Left ventricle myocardium inferior (tissue), 1 donor: Measurements from ENCODE around the gene PTCH1. TPM values are rescaled to one million over a fixed set of nuclear protein-coding genes. Genes with fewer than 3 reads are reported as not detected.

Source experiments
- DNase-seq: peaks from one replicate; pipeline ENCODE4 v3.0.0-alpha.2; 2020
- H3K27ac ChIP-seq: fragments of 200-600 bp; replicated peaks from 2 replicates; pipeline ENCODE4 v1.8.0; 2021
- H3K27me3 ChIP-seq: fragments of 200-600 bp; 2 replicates; pipeline ENCODE4 v1.8.0; 2021; ENCODE audit warnings: low read depth
- H3K36me3 ChIP-seq: fragments of 200-600 bp; 2 replicates; pipeline ENCODE4 v1.8.0; 2021
- H3K4me1 ChIP-seq: fragments of 200-600 bp; 2 replicates; pipeline ENCODE4 v1.8.0; 2021
- H3K4me3 ChIP-seq: fragments of 200-600 bp; 2 replicates; pipeline ENCODE4 v1.8.0; 2021; ENCODE audit warnings: mild to moderate bottlenecking, moderate library complexity
- H3K9me3 ChIP-seq: fragments of 200-600 bp; replicated peaks from 2 replicates; pipeline ENCODE4 v1.8.0; 2021
- CTCF ChIP-seq: fragments of 200-600 bp; IDR thresholded peaks from 2 replicates; pipeline ENCODE4 v1.8.0; 2021; ENCODE audit warnings: antibody characterized with exemption, mild to moderate bottlenecking, borderline replicate concordance
- intact Hi-C: fragments of 100-400 bp; cut with micrococcal nuclease; formaldehyde crosslinking; loops from one replicate; pipeline ENCODE4 v1.11.0; 2022
- total RNA-seq: library from RNA; stranded (reverse); fragmentation: NEBNext Ultra II Directional; extraction: Animal tissue kit (Norgen Biotek cat#: 25700); gene quantifications from one replicate; pipeline ENCODE4 v1.2.1, GENCODE V29; 2021
- donor health status: DM: no; HTN: yes; CAD: no; lungs with severe emphysema.

The PTCH1 gene
- total RNA-seq, 1 donor from 2014 or later, result 6.6 TPM

- intact Hi-C loops, result no loop called here
- Histone ChIP-seq H3K9me3 (no peaks in the 10 kb centered on the region), H3K27me3 (no peaks in the 10 kb centered on the region), H3K27ac (peak overlapping the region; percentile 99), H3K36me3 (no peaks in the 10 kb centered on the region), H3K4me1 (peaks cover 68% of the 10 kb centered on the region), H3K4me3 (peak overlapping the region; percentile 96)
- peak; percentile 84 for DNase-seq
- TF ChIP-seq CTCF, result no peak
Observed at GRCh38 chr9:95508968-95509850, 7.6 kb downstream of the PTCH1 start.

DNA sequence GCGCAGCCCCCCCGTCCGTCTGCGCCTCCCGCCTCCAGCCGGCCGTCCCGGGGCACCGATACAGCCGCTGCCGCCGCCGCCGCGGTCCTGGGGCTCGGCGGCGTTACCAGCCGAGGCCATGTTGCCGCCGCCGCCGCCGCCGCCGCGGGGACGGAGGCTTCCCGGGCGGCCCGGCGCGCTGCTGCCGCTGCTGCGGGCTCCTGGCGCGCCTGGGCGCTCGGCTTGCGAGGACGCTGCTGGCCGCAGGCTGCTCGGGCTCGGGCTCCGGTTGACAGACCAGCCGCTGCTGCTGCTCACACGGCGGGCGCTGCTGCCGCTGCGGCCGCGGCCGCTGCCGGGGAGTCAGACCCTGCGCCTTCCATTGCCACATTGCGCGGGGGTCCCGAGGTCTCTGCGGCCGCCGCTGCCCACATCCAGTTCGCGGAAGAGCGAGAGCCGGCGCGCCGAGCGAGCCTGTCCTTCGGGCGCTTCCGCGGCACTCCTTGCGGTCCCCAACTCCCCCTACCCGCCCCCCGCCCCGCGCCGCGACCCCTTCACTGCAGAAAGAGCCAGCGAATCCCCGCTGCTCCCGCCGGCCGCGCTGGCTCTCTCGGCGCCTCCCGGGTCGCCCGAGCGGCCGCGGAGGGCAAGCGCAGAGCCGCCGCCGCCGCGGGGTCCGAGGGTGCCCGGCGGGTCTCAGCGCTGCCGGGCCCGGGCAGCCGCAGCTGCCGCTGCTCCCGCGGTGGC, 8.4 kb downstream of the PTCH1 start:
- no peaks in the 10 kb centered on the region for H3K9me3 ChIP-seq
- no peaks in the 10 kb centered on the region for H3K27me3 ChIP-seq
- peak overlapping the region; percentile 96 for H3K4me3 ChIP-seq
- TF ChIP-seq CTCF, result no peak
- peak overlapping the region; percentile 99 for H3K27ac ChIP-seq
- intact Hi-C loops, result no loop called here
- H3K4me1 ChIP-seq, result peaks cover 72% of the 10 kb centered on the region
- DNase-seq, result no peak
- H3K36me3 ChIP-seq, result no peaks in the 10 kb centered on the region

DNA sequence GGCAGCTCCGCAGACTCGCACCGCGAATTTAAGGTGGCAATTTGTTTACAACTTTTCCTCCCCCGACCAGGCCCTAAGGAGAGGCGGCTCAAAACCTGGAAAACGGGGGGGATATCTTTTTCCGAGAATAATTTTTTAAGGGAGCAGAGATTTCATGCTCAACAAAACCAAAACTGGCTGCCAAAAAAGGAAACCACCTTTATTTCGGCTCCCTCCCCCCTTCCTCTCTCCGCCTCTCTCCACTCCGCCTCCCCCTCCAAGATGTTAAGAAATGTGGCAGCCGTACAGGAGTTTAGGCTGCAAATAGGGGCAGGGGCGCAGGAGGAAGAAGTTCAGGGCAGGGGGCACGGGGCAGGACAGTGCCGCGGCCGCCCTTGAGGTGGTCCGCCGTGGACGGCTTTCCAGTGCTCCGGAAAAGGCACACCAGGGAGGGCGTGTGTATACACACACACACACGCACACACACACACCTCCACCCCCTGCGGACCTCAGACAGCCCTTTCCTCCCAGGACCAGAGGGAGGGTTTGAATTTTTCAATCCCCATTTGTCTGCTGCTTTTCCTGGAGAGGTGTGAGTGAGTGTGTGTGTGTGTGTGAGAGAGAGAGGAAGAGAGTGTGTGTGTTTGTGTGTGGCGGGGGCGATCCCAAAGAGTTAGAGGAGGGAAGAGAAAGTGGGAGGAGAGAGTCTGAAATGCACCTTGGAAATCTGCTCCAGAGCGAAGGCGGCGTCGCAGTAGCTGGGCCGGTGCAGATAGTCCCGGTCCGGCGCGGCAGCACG, 9.1 kb downstream of the PTCH1 start:
- H3K27ac ChIP-seq, result peak overlapping the region; percentile 99
- peaks cover 75% of the 10 kb centered on the region for H3K4me1 ChIP-seq
- H3K27me3 ChIP-seq, result no peaks in the 10 kb centered on the region
- H3K36me3 ChIP-seq, result no peaks in the 10 kb centered on the region
- no peaks in the 10 kb centered on the region for H3K9me3 ChIP-seq
- intact Hi-C loops, result no loop called here
- peak overlapping the region; percentile 96 for H3K4me3 ChIP-seq
- no peak for TF ChIP-seq CTCF
- DNase-seq, result peak; percentile 52

DNA sequence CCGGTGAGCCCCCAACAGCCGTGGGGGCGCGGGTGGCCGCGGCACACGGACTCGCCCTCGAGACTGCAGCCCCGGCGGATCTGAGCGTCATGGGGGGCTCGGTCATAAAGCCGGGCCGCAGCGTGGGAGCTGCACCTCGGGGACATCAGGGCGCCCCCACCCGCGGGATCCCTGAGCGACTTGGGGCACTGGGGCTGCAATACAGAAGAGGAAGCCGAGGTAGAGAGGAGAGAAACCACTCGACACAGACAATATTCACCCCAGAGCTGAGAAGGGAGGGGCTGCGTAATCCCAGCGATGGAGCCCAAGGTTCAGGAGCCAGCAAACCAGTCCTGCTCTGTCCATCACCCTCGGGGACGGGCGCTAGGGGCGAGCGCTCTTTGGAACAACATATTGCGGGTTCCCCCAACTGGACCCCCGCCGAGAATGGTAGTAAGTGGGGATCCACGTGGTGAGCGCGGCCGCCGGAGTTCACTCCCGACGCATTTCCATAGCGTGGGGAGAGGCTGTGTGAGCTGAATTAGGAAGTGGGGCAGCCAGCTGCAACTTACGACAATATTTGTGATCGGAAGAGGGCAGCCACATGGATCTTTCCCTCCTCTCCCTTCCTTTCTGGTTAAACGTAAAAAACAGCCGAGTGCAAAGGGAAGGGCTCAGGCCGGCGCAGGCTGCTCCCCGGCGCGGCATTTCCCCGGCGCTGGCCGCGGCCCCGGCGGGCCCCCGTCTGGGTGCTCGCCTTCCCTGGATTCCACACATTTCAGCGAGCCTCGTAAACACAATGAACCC, 9.9 kb downstream of the PTCH1 start:
- intact Hi-C loops, result no loop called here
- no peak for TF ChIP-seq CTCF
- DNase-seq, result peak; percentile 42
- Histone ChIP-seq H3K27ac (peak overlapping the region; percentile 99), H3K9me3 (no peaks in the 10 kb centered on the region), H3K27me3 (no peaks in the 10 kb centered on the region), H3K36me3 (no peaks in the 10 kb centered on the region), H3K4me1 (peaks cover 75% of the 10 kb centered on the region), H3K4me3 (peak overlapping the region; percentile 96)

DNA sequence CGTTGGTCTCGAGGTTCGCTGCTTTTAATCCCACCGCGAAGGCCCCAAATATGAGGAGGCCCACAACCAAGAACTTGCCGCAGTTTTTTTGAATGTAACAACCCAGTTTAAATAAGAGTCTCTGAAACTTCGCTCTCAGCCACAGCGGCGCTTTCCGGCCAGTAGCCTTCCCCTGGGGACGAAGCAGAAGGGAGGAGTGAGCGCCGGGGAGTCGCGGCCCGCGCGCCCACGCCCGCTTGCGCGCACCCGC, 10.4 kb downstream of the PTCH1 start:
- TF ChIP-seq CTCF, result no peak
- H3K36me3 ChIP-seq, result no peaks in the 10 kb centered on the region
- peaks cover 75% of the 10 kb centered on the region for H3K4me1 ChIP-seq
- no peaks in the 10 kb centered on the region for H3K27me3 ChIP-seq
- H3K4me3 ChIP-seq, result peak overlapping the region; percentile 96
- no peaks in the 10 kb centered on the region for H3K9me3 ChIP-seq
- H3K27ac ChIP-seq, result peak overlapping the region; percentile 99
- intact Hi-C loops, result no loop called here
- DNase-seq, result peak; percentile 49
